SK-N-SH (cell line): ENCODE results near the gene STK4. TPM values are rescaled to one million over a fixed set of nuclear protein-coding genes. Genes with fewer than 3 reads are reported as not detected.
A peak's percentile ranks its signal among the peaks of the same experiment; 100 is the strongest.

Experiments used
- CTCF ChIA-PET: fragments of 300-600, 350-600 bp; formaldehyde crosslinking; extraction: SDS; loops from one replicate; lab custom pipeline; 2021; lab: Yijun Ruan, JAX
- POLR2A ChIA-PET: fragments of 350-600 bp; sonication (Branson Sonifier 250); formaldehyde crosslinking; extraction: SDS; loops from one replicate; lab custom pipeline; 2020; ENCODE audit warnings: antibody characterized with exemption, inconsistent platforms; lab: Yijun Ruan, JAX
- DNase-seq: peaks from one replicate; pipeline ENCODE4 v3.0.0; 2012
- H2AFZ ChIP-seq: fragments of 200-600 bp; sonication (generic); 2 replicates; pipeline ENCODE4 v1.8.1; 2016; ENCODE audit warnings: antibody characterized with exemption, mild to moderate bottlenecking, low read depth
- H3F3A ChIP-seq: fragments of 200-600 bp; sonication (generic); replicated peaks from 2 replicates; pipeline ENCODE3; 2016; ENCODE audit warnings: antibody characterized with exemption, mild to moderate bottlenecking; ENCODE audit not compliant: insufficient read depth
- H3K27ac ChIP-seq, 2 experiments: fragments of 200-500 bp in 1 of 2; fragments of 200-600 bp in 1 of 2; sonication (Bioruptor generic) in 1 of 2; sonication (generic), shearing (Covaris generic) in 1 of 2; 2 replicates each; pipeline versions ENCODE4 v1.5.1 to v1.6.1; 2014 to 2016; ENCODE audit warnings: low read depth in 2 of 2, inconsistent platforms in 1 of 2, low read length in 1 of 2, mild to moderate bottlenecking in 1 of 2, mixed read lengths in 1 of 2
- H3K27me3 ChIP-seq: fragments of 200-600 bp; sonication (generic), shearing (Covaris generic); 2 replicates; pipeline ENCODE4 v1.6.1; 2016; ENCODE audit warnings: mixed run types; ENCODE audit not compliant: insufficient read depth
- H3K36me3 ChIP-seq, 2 experiments: fragments of 200-500 bp in 1 of 2; fragments of 200-600 bp in 1 of 2; sonication (Bioruptor generic) in 1 of 2; sonication (generic) in 1 of 2; replicated peaks in 1 of 2; 2 replicates each; pipeline versions ENCODE3 to v1.5.1; 2014 to 2016; ENCODE audit warnings: low read length in 1 of 2, mild to moderate bottlenecking in 1 of 2; ENCODE audit not compliant: insufficient read depth in 2 of 2, control insufficient read depth in 1 of 2
- H3K4me1 ChIP-seq, 2 experiments: fragments of 200-500 bp in 1 of 2; fragments of 200-600 bp in 1 of 2; sonication (Bioruptor generic) in 1 of 2; sonication (generic), shearing (Covaris generic) in 1 of 2; 2 replicates each; pipeline versions ENCODE4 v1.5.1 to v1.6.1; 2014 to 2016; ENCODE audit warnings: low read depth in 1 of 2, low read length in 1 of 2, mixed run types in 1 of 2; ENCODE audit not compliant: insufficient read depth in 2 of 2, control insufficient read depth in 1 of 2
- H3K4me2 ChIP-seq: fragments of 200-600 bp; sonication (generic), shearing (Covaris generic); 2 replicates; pipeline ENCODE4 v1.6.1; 2017; ENCODE audit warnings: mixed run types
- H3K4me3 ChIP-seq, 2 experiments: fragments of 200-500 bp in 1 of 2; fragments of 200-600 bp in 1 of 2; sonication (Bioruptor generic) in 1 of 2; sonication (generic), shearing (Covaris generic) in 1 of 2; 2 replicates each; pipeline versions ENCODE4 v1.5.1 to v1.8.1; 2014 to 2016; ENCODE audit warnings: low read depth in 2 of 2, inconsistent platforms in 1 of 2, low read length in 1 of 2, mild to moderate bottlenecking in 1 of 2, mixed read lengths in 1 of 2, moderate library complexity in 1 of 2
- H3K79me2 ChIP-seq: fragments of 200-600 bp; sonication (generic); 2 replicates; pipeline ENCODE4 v1.8.1; 2017; ENCODE audit warnings: mild to moderate bottlenecking; ENCODE audit not compliant: insufficient read depth
- H3K9ac ChIP-seq: fragments of 200-600 bp; sonication (generic); 2 replicates; pipeline ENCODE4 v1.6.1; 2017; ENCODE audit warnings: mixed run types
- H3K9me2 ChIP-seq: fragments of 200-600 bp; sonication (generic); 2 replicates; pipeline ENCODE4 v1.6.1; 2017; ENCODE audit warnings: mixed run types
- H3K9me3 ChIP-seq: fragments of 200-600 bp; sonication (generic); 2 replicates; pipeline ENCODE4 v1.6.1; 2017; ENCODE audit warnings: mixed run types, mild to moderate bottlenecking, moderate library complexity
- H4K20me1 ChIP-seq: fragments of 200-600 bp; sonication (generic); 2 replicates; pipeline ENCODE4 v1.6.1; 2017; ENCODE audit warnings: mild to moderate bottlenecking, mixed run types; ENCODE audit not compliant: insufficient read depth
- FOXM1 ChIP-seq: IDR thresholded peaks from 2 replicates; pipeline ENCODE4 v1.4.0; 2012; ENCODE audit warnings: low read depth, mild to moderate bottlenecking
- NRF1 ChIP-seq: IDR thresholded peaks from 2 replicates; pipeline ENCODE4 v1.6.1; 2012; ENCODE audit warnings: low read depth, mild to moderate bottlenecking, low read length
- PBX3 ChIP-seq: IDR thresholded peaks from 2 replicates; pipeline ENCODE4; 2012
- RXRA ChIP-seq: IDR thresholded peaks from 2 replicates; pipeline ENCODE4 v1.4.0; 2012; ENCODE audit warnings: low read depth, mild to moderate bottlenecking, borderline replicate concordance
- TAF1 ChIP-seq: IDR thresholded peaks from 2 replicates; pipeline ENCODE4 v1.6.1; 2012; ENCODE audit warnings: low read depth, mild to moderate bottlenecking, low read length, moderate library complexity, borderline replicate concordance
- TCF12 ChIP-seq: IDR thresholded peaks from 2 replicates; pipeline ENCODE4 v1.4.0; 2012
- WGBS: methylation state at CpG from one replicate; pipeline ENCODE4 v1.1.6; 2017; ENCODE audit warnings: low lambda C conversion rate; 5-methylcytosine and 5-hydroxymethylcytosine counted together
- polyA plus RNA-seq, 3 experiments: library from polyadenylated mRNA; depleted of rRNA; stranded (reverse); fragments of >200 nt; gene quantifications; 2 replicates each; pipeline ENCODE4 v1.2.3, GENCODE V29; 2012
- TF ChIP-seq, protein P1 (sequence below): IDR thresholded peaks from 2 replicates; pipeline ENCODE4 v1.4.0; 2012; ENCODE audit warnings: low read depth, borderline replicate concordance

The STK4 gene
- polyA plus RNA-seq, 1 of the 3 experiments (the other 2 are of a cell fraction), result 11.4 TPM

GRCh38 chr20:44990957-44991356, 24.6 kb downstream of the STK4 start:
- Histone ChIP-seq H3K4me2 (peak overlapping the region; percentile 30), H2AFZ (no peak overlapping the region)

GRCh38 chr20:44993343-44993742, 27.0 kb downstream of the STK4 start:
- no peak overlapping the region for H2AFZ ChIP-seq
- H3K27ac ChIP-seq, result no peak overlapping the region; a peak in 1 of 4 replicates
- peaks cover 3 to 13% of the 10 kb centered on the region in 2 experiments; a peak in 3 of 4 replicates for H3K4me1 ChIP-seq
- peaks cover 38 to 39% of the 10 kb centered on the region in 2 experiments for H3K36me3 ChIP-seq
- POLR2A ChIA-PET, result no interaction called here
- CTCF ChIA-PET, result interaction anchor here (0.6 kb wide), 1 partner anchor 249 kb away, joined by 3 read pairs; no protein-coding TSS in a partner anchor
- no peak overlapping the region; the same call in 1 of the 2 replicates for H3K9ac ChIP-seq
- H3K4me3 ChIP-seq, result no peak overlapping the region
- H3F3A ChIP-seq, result peaks cover 13% of the 10 kb centered on the region
- TF ChIP-seq FOXM1 (no peak), TCF12 (peak; percentile 8; the same call in 1 of the 2 replicates), TAF1 (no peak), RXRA (no peak), PBX3 (peak; percentile 94)
- TF ChIP-seq, protein P1, sequence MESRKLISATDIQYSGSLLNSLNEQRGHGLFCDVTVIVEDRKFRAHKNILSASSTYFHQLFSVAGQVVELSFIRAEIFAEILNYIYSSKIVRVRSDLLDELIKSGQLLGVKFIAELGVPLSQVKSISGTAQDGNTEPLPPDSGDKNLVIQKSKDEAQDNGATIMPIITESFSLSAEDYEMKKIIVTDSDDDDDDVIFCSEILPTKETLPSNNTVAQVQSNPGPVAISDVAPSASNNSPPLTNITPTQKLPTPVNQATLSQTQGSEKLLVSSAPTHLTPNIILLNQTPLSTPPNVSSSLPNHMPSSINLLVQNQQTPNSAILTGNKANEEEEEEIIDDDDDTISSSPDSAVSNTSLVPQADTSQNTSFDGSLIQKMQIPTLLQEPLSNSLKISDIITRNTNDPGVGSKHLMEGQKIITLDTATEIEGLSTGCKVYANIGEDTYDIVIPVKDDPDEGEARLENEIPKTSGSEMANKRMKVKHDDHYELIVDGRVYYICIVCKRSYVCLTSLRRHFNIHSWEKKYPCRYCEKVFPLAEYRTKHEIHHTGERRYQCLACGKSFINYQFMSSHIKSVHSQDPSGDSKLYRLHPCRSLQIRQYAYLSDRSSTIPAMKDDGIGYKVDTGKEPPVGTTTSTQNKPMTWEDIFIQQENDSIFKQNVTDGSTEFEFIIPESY, result no peak
- H3K79me2 ChIP-seq, result peaks cover 30% of the 10 kb centered on the region
- peak overlapping the region; percentile 23; the same call in 1 of the 2 replicates for H3K4me2 ChIP-seq
- no peaks in the 10 kb centered on the region for H3K9me2 ChIP-seq
- DNase-seq, result no peak
- WGBS, result 93% methylated on average over 3 of the region's 3 CpGs
- H4K20me1 ChIP-seq, result no peaks in the 10 kb centered on the region
- no peaks in the 10 kb centered on the region for H3K9me3 ChIP-seq
- no peaks in the 10 kb centered on the region for H3K27me3 ChIP-seq

More at GRCh38 chr20:44990957-44991356, 24.6 kb downstream of the STK4 start:
- H4K20me1 ChIP-seq, result no peaks in the 10 kb centered on the region
- H3F3A ChIP-seq, result peaks cover 13% of the 10 kb centered on the region
- peaks cover 30% of the 10 kb centered on the region for H3K79me2 ChIP-seq
- peak overlapping the region in 1 of 2 experiments; percentile 19; a peak in 2 of 4 replicates for H3K4me3 ChIP-seq
- no peaks in the 10 kb centered on the region for H3K9me3 ChIP-seq
- ChIA-PET POLR2A (no interaction called here), CTCF (interaction anchor here (0.6 to 1.0 kb wide), 2 partner anchors 226 to 259 kb away, joined by 3 read pairs; no protein-coding TSS in a partner anchor)
- no peak for DNase-seq
- H3K36me3 ChIP-seq, result peaks cover 26 to 34% of the 10 kb centered on the region in 2 experiments
- H3K4me1 ChIP-seq, result peaks cover 3 to 13% of the 10 kb centered on the region in 2 experiments; a peak in 3 of 4 replicates
- TF ChIP-seq RXRA (no peak), NRF1 (no peak)
- no peak overlapping the region for H3K27ac ChIP-seq
- H3K9ac ChIP-seq, result 0 out of 2 replicates have a peak overlapping the region, but pooled peaks have one; percentile 0
- no peaks in the 10 kb centered on the region for H3K27me3 ChIP-seq
- H3K9me2 ChIP-seq, result no peaks in the 10 kb centered on the region
